Measurements from ENCODE around the gene LRMDA. TPM values are rescaled to one million over a fixed set of nuclear protein-coding genes. Genes with fewer than 3 reads are reported as not detected.

Gene LRMDA
- total RNA-seq, 4 donors from 2014 or later = 0.76 to 6.4 (median 1.3) TPM

DNA sequence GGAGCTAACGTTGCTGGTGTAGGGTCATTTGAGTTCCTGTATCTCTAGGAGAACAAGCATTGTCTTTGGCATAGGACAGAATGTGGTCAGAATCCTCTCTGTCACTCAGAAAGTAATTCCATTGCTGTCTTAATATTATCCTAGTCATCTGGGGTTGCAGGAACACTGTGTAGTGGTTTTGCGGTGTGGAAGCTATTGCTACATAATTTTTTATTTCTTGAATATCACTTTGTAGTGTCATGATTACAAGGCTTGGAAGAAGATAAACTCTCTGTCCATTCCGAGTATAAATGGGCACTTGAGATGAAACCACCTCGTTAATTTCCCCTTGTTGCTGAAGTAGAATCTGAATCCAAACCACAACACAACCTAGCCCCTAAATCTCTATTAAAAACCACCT is 919.2 kb downstream of the LRMDA start:
- TF ChIP-seq, protein P1, sequence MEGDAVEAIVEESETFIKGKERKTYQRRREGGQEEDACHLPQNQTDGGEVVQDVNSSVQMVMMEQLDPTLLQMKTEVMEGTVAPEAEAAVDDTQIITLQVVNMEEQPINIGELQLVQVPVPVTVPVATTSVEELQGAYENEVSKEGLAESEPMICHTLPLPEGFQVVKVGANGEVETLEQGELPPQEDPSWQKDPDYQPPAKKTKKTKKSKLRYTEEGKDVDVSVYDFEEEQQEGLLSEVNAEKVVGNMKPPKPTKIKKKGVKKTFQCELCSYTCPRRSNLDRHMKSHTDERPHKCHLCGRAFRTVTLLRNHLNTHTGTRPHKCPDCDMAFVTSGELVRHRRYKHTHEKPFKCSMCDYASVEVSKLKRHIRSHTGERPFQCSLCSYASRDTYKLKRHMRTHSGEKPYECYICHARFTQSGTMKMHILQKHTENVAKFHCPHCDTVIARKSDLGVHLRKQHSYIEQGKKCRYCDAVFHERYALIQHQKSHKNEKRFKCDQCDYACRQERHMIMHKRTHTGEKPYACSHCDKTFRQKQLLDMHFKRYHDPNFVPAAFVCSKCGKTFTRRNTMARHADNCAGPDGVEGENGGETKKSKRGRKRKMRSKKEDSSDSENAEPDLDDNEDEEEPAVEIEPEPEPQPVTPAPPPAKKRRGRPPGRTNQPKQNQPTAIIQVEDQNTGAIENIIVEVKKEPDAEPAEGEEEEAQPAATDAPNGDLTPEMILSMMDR (IDR thresholded peaks at IDR 0.05) = no peak
- TF ChIP-seq POLR2A (IDR thresholded peaks at IDR 0.05) = no peak
- no peak overlapping the region for H3K4me3 ChIP-seq (ENCODE audit: low read depth, poor library complexity, severe bottlenecking)
- no peak for DNase-seq (ENCODE audit: low spot score in 2 of 2)
- WGBS, 2 donors = 65 to 73% methylated on average over 4 of the region's 4 CpGs
- intact Hi-C loops (cut with DNase I; ENCODE audit: low total_unique reads) = no loop called here

DNA sequence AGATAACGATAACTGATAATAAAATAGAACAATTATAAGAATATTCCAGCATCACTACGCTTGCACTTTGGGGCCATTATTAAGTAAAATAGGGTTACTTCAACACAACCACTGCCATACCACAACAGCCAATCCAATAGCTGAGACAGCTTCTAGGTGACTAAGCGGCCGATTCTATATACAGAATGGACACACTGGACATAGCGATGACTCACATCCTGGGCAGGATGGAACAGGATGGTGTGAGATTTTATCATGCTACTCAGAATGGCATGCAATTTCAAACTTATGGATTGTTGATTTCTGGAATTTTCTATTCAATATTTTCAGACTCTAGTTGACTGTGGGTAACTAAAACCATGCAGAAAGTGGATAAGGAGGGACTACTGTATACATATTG is 920.9 kb downstream of the LRMDA start:
- intact Hi-C loops (cut with DNase I; ENCODE audit: low total_unique reads) = no loop called here
- WGBS, 2 donors = 82 to 87% methylated on average over 5 of the region's 5 CpGs

DNA sequence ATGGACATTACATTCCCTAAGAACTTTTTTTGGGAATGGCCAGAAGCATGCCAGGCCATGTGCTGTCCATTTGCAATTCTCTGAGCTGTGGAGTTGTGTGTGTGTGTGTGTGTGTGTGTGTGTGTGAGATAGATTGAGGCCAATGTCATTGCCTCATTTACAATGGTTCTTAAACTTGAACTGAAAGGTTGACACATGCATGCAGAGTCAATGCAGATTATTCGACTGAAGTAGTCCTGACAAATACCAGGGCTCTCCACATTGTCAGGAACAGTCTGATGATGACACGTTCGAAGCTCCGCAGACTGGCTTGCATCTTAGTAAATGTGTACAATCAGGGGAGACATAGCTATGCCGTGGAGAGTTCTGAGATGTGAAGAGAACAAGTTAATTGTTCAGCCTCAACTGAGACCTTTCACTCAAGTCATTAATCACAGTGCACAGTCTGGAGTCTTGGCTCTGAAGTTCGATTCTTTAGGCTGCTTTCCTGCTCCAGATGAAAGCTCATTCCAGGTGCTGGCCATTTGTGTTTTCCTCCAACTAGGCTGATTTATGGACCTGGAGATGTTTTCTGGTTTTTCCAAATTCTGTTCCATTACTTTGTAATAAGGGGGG is 921.9 kb downstream of the LRMDA start:
- intact Hi-C loops (cut with DNase I; ENCODE audit: low total_unique reads) = no loop called here
- 56 to 59% methylated on average over 6 of the region's 6 CpGs for WGBS, 2 donors
- no peak for DNase-seq (ENCODE audit: low spot score in 2 of 2)
- TF ChIP-seq POLR2A (IDR thresholded peaks at IDR 0.05) = no peak
- TF ChIP-seq, protein P1 (IDR thresholded peaks at IDR 0.05) = no peak
- H3K4me3 ChIP-seq (ENCODE audit: low read depth, poor library complexity, severe bottlenecking) = no peak overlapping the region

More for the DNA sequence above, 920.9 kb downstream of the LRMDA start:
- TF ChIP-seq, protein P1 (IDR thresholded peaks at IDR 0.05) = no peak
- no peak for TF ChIP-seq POLR2A (IDR thresholded peaks at IDR 0.05)
- no peak overlapping the region for H3K4me3 ChIP-seq (ENCODE audit: low read depth, poor library complexity, severe bottlenecking)
- no peak for DNase-seq (ENCODE audit: low spot score in 2 of 2)

DNA sequence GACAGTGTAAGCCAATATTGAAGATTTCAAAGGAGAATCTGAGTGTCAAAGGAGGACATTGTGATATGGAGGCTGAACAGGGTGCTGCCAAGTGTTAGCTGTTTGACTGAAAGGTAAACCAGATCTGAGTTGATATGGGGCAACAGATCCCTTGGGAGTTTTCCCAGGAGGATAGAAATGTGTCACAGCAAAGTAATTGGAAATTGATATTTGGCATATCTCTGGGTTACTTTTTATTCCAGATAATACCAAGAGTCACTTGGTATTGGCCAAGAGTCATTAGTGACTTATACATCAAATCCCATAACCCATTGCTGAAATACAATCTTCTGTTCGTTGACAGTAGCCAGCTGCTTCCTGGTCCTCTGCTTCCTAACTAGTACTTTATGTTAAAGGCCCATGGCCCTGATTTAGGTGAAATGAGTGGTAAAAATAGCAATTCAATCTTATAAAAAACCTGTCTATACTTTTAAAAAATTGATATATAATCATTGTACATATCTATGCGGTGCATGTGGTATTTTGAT is 922.9 kb downstream of the LRMDA start:
- TF ChIP-seq, protein P1 (IDR thresholded peaks at IDR 0.05) = no peak
- no peak for TF ChIP-seq POLR2A (IDR thresholded peaks at IDR 0.05)
- 87 to 88% methylated on average over 2 of the region's 2 CpGs for WGBS, 2 donors
- DNase-seq (ENCODE audit: low spot score in 2 of 2) = no peak
- intact Hi-C loops (cut with DNase I; ENCODE audit: low total_unique reads) = no loop called here
- H3K4me3 ChIP-seq (ENCODE audit: low read depth, poor library complexity, severe bottlenecking) = no peak overlapping the region

DNA sequence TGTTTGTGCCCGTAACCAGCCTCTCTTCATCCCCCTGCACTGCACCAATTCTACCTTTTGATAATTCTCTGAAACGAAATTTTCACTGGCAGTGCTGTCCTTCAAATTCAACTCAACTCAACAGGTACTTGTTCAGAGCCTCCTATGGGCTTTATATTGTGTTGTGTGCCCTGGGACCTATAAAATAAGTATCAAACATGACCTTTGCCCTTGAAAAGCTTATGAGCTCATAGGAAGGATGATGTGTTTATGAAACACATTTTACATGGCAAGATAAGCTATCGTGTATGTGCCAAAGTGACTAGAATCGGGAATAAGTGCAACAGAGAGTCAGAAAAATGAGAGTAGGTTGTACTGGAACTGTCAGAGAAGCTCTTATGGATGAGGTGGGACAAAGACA is 923.5 kb downstream of the LRMDA start:
- WGBS, 2 donors = 84 to 91% methylated on average over 4 of the region's 4 CpGs
- intact Hi-C loops (cut with DNase I; ENCODE audit: low total_unique reads) = no loop called here
- no peak overlapping the region for H3K4me3 ChIP-seq (ENCODE audit: low read depth, poor library complexity, severe bottlenecking)
- no peak for DNase-seq (ENCODE audit: low spot score in 2 of 2)
- no peak for TF ChIP-seq POLR2A (IDR thresholded peaks at IDR 0.05)
- TF ChIP-seq, protein P1 (IDR thresholded peaks at IDR 0.05) = no peak

DNA sequence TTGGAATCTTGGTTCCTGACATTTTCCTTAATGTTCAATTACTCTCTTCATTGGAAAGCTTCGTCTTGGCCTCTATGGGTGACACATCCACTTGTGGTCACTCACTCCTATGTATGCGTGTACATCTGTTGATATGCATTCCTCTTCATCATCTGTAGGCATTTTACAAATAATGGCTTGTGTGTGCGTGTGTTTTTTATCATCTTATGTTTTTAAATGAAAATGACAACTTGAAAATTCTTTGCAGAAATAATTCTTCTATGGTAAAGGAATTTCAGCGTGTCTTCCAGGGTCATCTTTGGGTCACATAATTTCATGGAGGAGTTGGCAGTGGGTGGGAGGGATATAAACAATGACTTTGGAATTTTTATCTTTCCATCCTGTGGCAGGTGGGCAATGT is 925.1 kb downstream of the LRMDA start:
- DNase-seq (ENCODE audit: low spot score in 2 of 2) = no peak
- TF ChIP-seq, protein P1 (IDR thresholded peaks at IDR 0.05) = no peak
- TF ChIP-seq POLR2A (IDR thresholded peaks at IDR 0.05) = no peak
- intact Hi-C loops (cut with DNase I; ENCODE audit: low total_unique reads) = no loop called here
- H3K4me3 ChIP-seq (ENCODE audit: low read depth, poor library complexity, severe bottlenecking) = no peak overlapping the region
- WGBS, 2 donors = 92 to 94% methylated on average over 4 of the region's 4 CpGs
